K562 (cell line): ENCODE data around the gene MMP24. TPM values are rescaled to one million over a fixed set of nuclear protein-coding genes. Genes with fewer than 3 reads are reported as not detected.

ENCODE experiments used
- ATAC-seq: fragments of 200-7000 bp; cut with Tn5 transposase; 3 replicates; pipeline ENCODE4 v1.9.1; 2020; ENCODE audit warnings: moderate library complexity
- BruUV-seq: library from RNA; stranded (reverse); fragments of 400-500 nt; replicated peaks from 2 replicates; lab custom pipeline; 2021; lab: Mats Ljungman, UMichigan
- CTCF ChIA-PET: fragments of 300-600 bp; formaldehyde crosslinking; extraction: SDS; loops from one replicate; lab custom pipeline; 2021; ENCODE audit warnings: low intra/inter-chr PET ratio; lab: Yijun Ruan, JAX
- POLR2A ChIA-PET: fragments of 300-600, 350-650 bp; sonication (Branson Sonifier 250); formaldehyde crosslinking; extraction: SDS; loops from one replicate; lab custom pipeline; 2021; ENCODE audit warnings: antibody characterized with exemption, inconsistent platforms; lab: Yijun Ruan, JAX
- DNase-seq, 4 experiments: peaks; one replicate each; pipeline versions ENCODE4 v3.0.0 to v3.0.0-alpha.2; 2011 to 2018; ENCODE audit warnings: low spot score in 3 of 4, mixed read lengths in 3 of 4; ENCODE audit errors: extremely low read depth in 1 of 4
- FAIRE-seq: peaks from 2 replicates; lab custom pipeline; 2011; peaks lifted over from hg19 to GRCh38; lab: Jason Lieb, UNC
- H2AFZ ChIP-seq: 2 replicates; pipeline ENCODE4 v1.6.0; 2011; ENCODE audit warnings: low read depth, low read length, control low read depth, inconsistent platforms
- H3K27ac ChIP-seq: fragments of 200-600 bp; 3 replicates; pipeline ENCODE4 v1.8.0; 2011; ENCODE audit warnings: low read depth, mild to moderate bottlenecking, control low read depth, inconsistent platforms, low read length, moderate library complexity, mixed read lengths; ENCODE audit errors: extremely low read depth
- H3K27me3 ChIP-seq, 2 experiments: fragments of 300-600 bp in 1 of 2; 2 replicates in 1 of 2; 3 replicates in 1 of 2; pipeline versions ENCODE4 v1.6.0 to v1.8.0; 2011; ENCODE audit warnings: inconsistent platforms in 2 of 2, low read length in 2 of 2, mild to moderate bottlenecking in 1 of 2, mixed read lengths in 1 of 2, moderate library complexity in 1 of 2; ENCODE audit not compliant: control insufficient read depth in 2 of 2, insufficient read depth in 2 of 2
- H3K36me3 ChIP-seq: fragments of 300-600 bp; 3 replicates; pipeline ENCODE4 v1.8.0; 2011; ENCODE audit warnings: mild to moderate bottlenecking, low read length, inconsistent platforms; ENCODE audit not compliant: control insufficient read depth, insufficient read depth
- H3K4me1 ChIP-seq, 2 experiments: fragments of 200-600 bp in 1 of 2; replicated peaks in 1 of 2; 2 replicates in 1 of 2; 3 replicates in 1 of 2; pipeline versions ENCODE4 v1.5.1 to v1.8.0; 2011; ENCODE audit warnings: inconsistent platforms in 2 of 2, low read length in 2 of 2, mild to moderate bottlenecking in 1 of 2, mixed read lengths in 1 of 2, moderate library complexity in 1 of 2; ENCODE audit not compliant: control insufficient read depth in 2 of 2, insufficient read depth in 2 of 2
- H3K4me2 ChIP-seq: 2 replicates; pipeline ENCODE4 v1.6.1; 2011; ENCODE audit warnings: low read length, control low read depth, inconsistent platforms, mixed read lengths; ENCODE audit not compliant: insufficient read depth
- H3K4me3 ChIP-seq: fragments of 200-600 bp; sonication (generic), shearing (Covaris generic); 2 replicates; pipeline ENCODE4 v1.5.1; 2016; ENCODE audit warnings: control low read depth, inconsistent platforms
- H3K79me2 ChIP-seq: fragments of 200-600 bp; 3 replicates; pipeline ENCODE4 v1.8.0; 2011; ENCODE audit warnings: low read length, inconsistent platforms; ENCODE audit not compliant: control insufficient read depth, insufficient read depth
- H3K9ac ChIP-seq, 2 experiments: 2 replicates each; pipeline versions ENCODE4 v1.6.0 to v1.6.1; 2011; ENCODE audit warnings: low read depth in 2 of 2, low read length in 2 of 2, control low read depth in 1 of 2, inconsistent platforms in 1 of 2, mild to moderate bottlenecking in 1 of 2, mixed read lengths in 1 of 2; ENCODE audit not compliant: insufficient read depth in 1 of 2
- H3K9me1 ChIP-seq: one replicate; pipeline ENCODE4 v1.6.0; 2011; ENCODE audit warnings: inconsistent platforms, mild to moderate bottlenecking, low read length, moderate library complexity; ENCODE audit not compliant: control insufficient read depth, insufficient read depth
- H3K9me3 ChIP-seq: replicated peaks from 2 replicates; pipeline ENCODE4 v1.5.1; 2011; ENCODE audit warnings: low read depth, low read length, inconsistent platforms; ENCODE audit not compliant: control insufficient read depth, insufficient read depth
- H4K20me1 ChIP-seq: replicated peaks from 2 replicates; pipeline ENCODE4 v1.6.1; 2011; ENCODE audit warnings: low read length, inconsistent platforms, mixed read lengths; ENCODE audit not compliant: control insufficient read depth, insufficient read depth
- CHCHD3 ChIP-seq: fragments of 250-450 bp; sonication (Bioruptor Pico); IDR thresholded peaks from 2 replicates; pipeline ENCODE4 v2.1.2; 2022; ENCODE audit warnings: mild to moderate bottlenecking
- EZH2 ChIP-seq: IDR thresholded peaks from 2 replicates; pipeline ENCODE4 v1.6.1; 2012; ENCODE audit warnings: low read depth, mild to moderate bottlenecking, inconsistent platforms, low read length, borderline replicate concordance
- GABPA ChIP-seq: fragments of 200-800 bp; sonication (Bioruptor generic); conservative IDR thresholded peaks from 2 replicates; pipeline ENCODE4 v1.6.1; 2016; ENCODE audit warnings: low read depth, missing genetic modification characterization, missing compliant biosample characterization
- GTF2E2 ChIP-seq: fragments of 200-800 bp; sonication (Bioruptor generic); IDR thresholded peaks from 2 replicates; pipeline ENCODE4 v1.6.1; 2016; ENCODE audit warnings: missing genetic modification characterization, missing compliant biosample characterization
- HMBOX1 ChIP-seq: sonication (generic); IDR thresholded peaks from 2 replicates; pipeline ENCODE4 v1.6.1; 2016
- IRF2 ChIP-seq: sonication (generic); formaldehyde crosslinking; IDR thresholded peaks from 2 replicates; pipeline ENCODE4 v1.8.1; 2022; ENCODE audit warnings: mild to moderate bottlenecking, missing genetic modification reagents
- PCBP2 ChIP-seq: fragments of 200-400 bp; formaldehyde crosslinking; IDR thresholded peaks from 2 replicates; pipeline ENCODE4 v1.6.1; 2018; ENCODE audit warnings: low read length, low read depth, mild to moderate bottlenecking, moderate library complexity; ENCODE audit not compliant: poor library complexity, severe bottlenecking
- USF2 ChIP-seq: sonication (generic); formaldehyde crosslinking; IDR thresholded peaks from 2 replicates; pipeline ENCODE4 v1.5.0; 2020; ENCODE audit warnings: missing genetic modification reagents
- ZNF398 ChIP-seq: fragments of 250-450 bp; sonication (Bioruptor Pico); IDR thresholded peaks from 2 replicates; pipeline ENCODE4 v1.8.0; 2021; ENCODE audit warnings: moderate library complexity, mild to moderate bottlenecking, inconsistent platforms
- ZNF75A ChIP-seq: fragments of 450-650 bp; formaldehyde crosslinking; IDR thresholded peaks from 2 replicates; pipeline ENCODE4 v1.4.0; 2020; ENCODE audit warnings: mild to moderate bottlenecking
- ZNF79 ChIP-seq: fragments of 250-450 bp; sonication (Bioruptor Pico); IDR thresholded peaks from 2 replicates; pipeline ENCODE4 v1.4.0; 2020; ENCODE audit warnings: low read depth, mild to moderate bottlenecking, moderate library complexity
- whole genome bisulfite sequencing: fragments of 100-300 bp; shearing (Covaris generic); methylation state at CpG from one replicate; pipeline ENCODE4 v1.1.6; 2016; ENCODE audit warnings: low coverage, mixed read lengths; ENCODE audit not compliant: insufficient coverage; ENCODE audit errors: missing lambda C conversion rate; 5-methylcytosine and 5-hydroxymethylcytosine counted together
- in situ Hi-C: fragments of 300-500 bp; cut with MboI; formaldehyde crosslinking; loops from 4 replicates; pipeline ENCODE4 v1.15.0; 2018; ENCODE audit warnings: inconsistent platforms, mixed read lengths
- intact Hi-C: fragments of 100-400 bp; cut with micrococcal nuclease; formaldehyde crosslinking; loops from 2 replicates; pipeline ENCODE4 v1.14.2; 2022
- polyA plus RNA-seq, 8 experiments: library from polyadenylated mRNA; depleted of rRNA in 4 of 8; stranded (reverse) in 5 of 8; unstranded in 3 of 8; fragments of >200 nt; fragmentation: Nextera tagmentation in 2 of 8; fragmentation: Illumina TruSeq in 1 of 8; extraction: Ambion mirVana in 2 of 8; extraction: Trizol in 1 of 8; gene quantifications; 2 replicates each; pipeline versions ENCODE4 v1.2.1 to v1.2.3, GENCODE V29; 2011 to 2014; ENCODE audit warnings: inconsistent platforms in 1 of 8, missing spikeins in 1 of 8
- total RNA-seq, 7 experiments: library from RNA; depleted of rRNA in 6 of 7; stranded (reverse); fragments of >200 nt in 6 of 7; fragmentation: Illumina TruSeq in 2 of 7; extraction: Trizol in 2 of 7; gene quantifications; 2 replicates each; pipeline versions ENCODE4 v1.2.1 to v1.2.3, GENCODE V29; 2011 to 2021; ENCODE audit warnings: low replicate concordance in 1 of 7
- TF ChIP-seq, protein P1 (sequence below): fragments of 250-450 bp; sonication (Bioruptor Pico); IDR thresholded peaks from 2 replicates; pipeline ENCODE4 v1.6.1; 2021; ENCODE audit warnings: mild to moderate bottlenecking
- TF ChIP-seq, protein P2 (sequence below), 2 experiments: fragments of 200-800 bp in 1 of 2; sonication (Bioruptor generic) in 1 of 2; sonication (generic) in 1 of 2; formaldehyde crosslinking in 1 of 2; IDR thresholded peaks in 1 of 2; conservative IDR thresholded peaks in 1 of 2; 2 replicates each; pipeline versions ENCODE4 v1.5.0 to v1.6.1; 2016 to 2020; ENCODE audit warnings: missing compliant biosample characterization in 1 of 2, missing genetic modification characterization in 1 of 2, missing genetic modification reagents in 1 of 2

MMP24 gene
- total and polyA plus RNA-seq, 9 of the 15 experiments (the other 6 are each of a cell fraction or from before 2014, with no cell fraction given) = 0.03 to 0.07 (median 0.03) TPM; not detected in 6

DNA sequence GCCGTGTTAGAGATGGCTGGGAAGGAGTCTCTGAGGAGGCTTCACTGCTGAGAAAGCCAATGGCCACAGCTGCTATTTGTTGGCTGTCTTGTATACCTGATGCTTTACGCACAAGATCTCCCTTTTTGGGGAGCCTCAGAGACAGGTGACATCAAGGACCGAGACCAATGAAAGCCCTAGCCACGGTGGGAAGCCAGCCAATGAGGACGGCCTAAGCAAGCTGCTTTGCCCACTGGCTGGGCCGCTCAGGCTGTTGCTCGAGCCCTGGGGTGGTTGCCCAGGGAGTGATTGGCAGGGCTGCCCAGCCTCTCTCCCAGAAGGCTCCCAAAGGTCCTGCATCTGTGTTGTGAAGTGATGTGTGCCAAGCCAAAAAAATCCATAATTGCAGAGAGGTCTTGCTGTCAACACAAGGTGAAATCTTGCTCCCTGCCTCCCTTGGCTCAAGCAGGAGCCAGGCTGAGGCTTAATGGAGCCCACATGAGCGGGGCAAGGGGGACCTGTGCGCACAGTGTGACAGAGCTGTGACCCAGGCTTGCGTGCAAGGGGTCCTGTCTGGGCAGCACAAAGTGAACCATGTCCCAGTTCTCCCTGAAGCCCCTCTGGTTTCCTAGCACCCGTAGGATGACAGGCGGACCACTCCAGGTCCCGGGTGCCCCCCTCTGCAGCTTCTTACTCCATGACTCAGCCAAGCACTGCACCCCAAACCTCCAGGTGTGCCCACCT, 47.1 kb downstream of the MMP24 start:
- H2AFZ ChIP-seq = no peak overlapping the region
- BruUV-seq = no TSS peak
- H3K36me3 ChIP-seq = peaks cover 32% of the 10 kb centered on the region; the same call in 2 of the 3 replicates
- WGBS = 74% methylated on average over 13 of the region's 13 CpGs
- no peaks in the 10 kb centered on the region for H3K27me3 ChIP-seq
- ChIA-PET CTCF (no interaction called here), POLR2A (interaction anchor here (0.6 kb wide), 1 partner anchor 953 kb away, joined by 3 read pairs; no protein-coding TSS in a partner anchor)
- intact Hi-C loops (no loop called here), in situ Hi-C loops (no loop called here)
- no peaks in the 10 kb centered on the region for H3K9me1 ChIP-seq
- H3K4me3 ChIP-seq = no peak overlapping the region
- ATAC-seq (no peak), DNase-seq (no peak), FAIRE-seq (no peak)
- no peak overlapping the region for H3K4me2 ChIP-seq
- peak overlapping the region in 1 of 2 experiments; percentile 69; a peak in 1 of 4 replicates for H3K9ac ChIP-seq
- H3K9me3 ChIP-seq = no peaks in the 10 kb centered on the region
- H4K20me1 ChIP-seq = no peaks in the 10 kb centered on the region
- H3K4me1 ChIP-seq = peaks cover 16 to 61% of the 10 kb centered on the region in 2 experiments; a peak in 4 of 5 replicates
- no peak overlapping the region for H3K27ac ChIP-seq
- H3K79me2 ChIP-seq = peaks cover 15% of the 10 kb centered on the region
- TF ChIP-seq EZH2 (no peak), HMBOX1 (no peak), GTF2E2 (no peak), CHCHD3 (CRISPR knock-in tag) (no peak), PCBP2 (no peak), ZNF398 (no peak), GABPA (tag) (no peak), USF2 (CRISPR knock-in tag) (no peak), ZNF75A (CRISPR knock-in tag) (no peak), IRF2 (CRISPR knock-in tag) (no peak), ZNF79 (CRISPR knock-in tag) (no peak)
- TF ChIP-seq, protein P1, sequence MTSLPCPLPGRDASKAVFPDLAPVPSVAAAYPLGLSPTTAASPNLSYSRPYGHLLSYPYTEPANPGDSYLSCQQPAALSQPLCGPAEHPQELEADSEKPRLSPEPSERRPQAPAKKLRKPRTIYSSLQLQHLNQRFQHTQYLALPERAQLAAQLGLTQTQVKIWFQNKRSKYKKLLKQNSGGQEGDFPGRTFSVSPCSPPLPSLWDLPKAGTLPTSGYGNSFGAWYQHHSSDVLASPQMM (CRISPR knock-in tag) = no peak
- TF ChIP-seq, protein P2, sequence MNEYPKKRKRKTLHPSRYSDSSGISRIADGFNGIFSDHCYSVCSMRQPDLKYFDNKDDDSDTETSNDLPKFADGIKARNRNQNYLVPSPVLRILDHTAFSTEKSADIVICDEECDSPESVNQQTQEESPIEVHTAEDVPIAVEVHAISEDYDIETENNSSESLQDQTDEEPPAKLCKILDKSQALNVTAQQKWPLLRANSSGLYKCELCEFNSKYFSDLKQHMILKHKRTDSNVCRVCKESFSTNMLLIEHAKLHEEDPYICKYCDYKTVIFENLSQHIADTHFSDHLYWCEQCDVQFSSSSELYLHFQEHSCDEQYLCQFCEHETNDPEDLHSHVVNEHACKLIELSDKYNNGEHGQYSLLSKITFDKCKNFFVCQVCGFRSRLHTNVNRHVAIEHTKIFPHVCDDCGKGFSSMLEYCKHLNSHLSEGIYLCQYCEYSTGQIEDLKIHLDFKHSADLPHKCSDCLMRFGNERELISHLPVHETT (CRISPR knock-in tag; conservative IDR thresholded peaks at IDR 0.05 in 1 of 2, IDR thresholded peaks at IDR 0.05 in 1 of 2) = no peak
